SK-N-SH (cell line): ENCODE measurements around the gene GADD45B. TPM values are rescaled to one million over a fixed set of nuclear protein-coding genes. Genes with fewer than 3 reads are reported as not detected.
A peak's percentile ranks its signal among the peaks of the same experiment; 100 is the strongest.

Source experiments
- CTCF ChIA-PET: fragments of 300-600, 350-600 bp; formaldehyde crosslinking; extraction: SDS; loops from one replicate; lab custom pipeline; 2021; lab: Yijun Ruan, JAX
- POLR2A ChIA-PET: fragments of 350-600 bp; sonication (Branson Sonifier 250); formaldehyde crosslinking; extraction: SDS; loops from one replicate; lab custom pipeline; 2020; ENCODE audit warnings: antibody characterized with exemption, inconsistent platforms; lab: Yijun Ruan, JAX
- DNase-seq: peaks from one replicate; pipeline ENCODE4 v3.0.0; 2012
- H2AFZ ChIP-seq: fragments of 200-600 bp; sonication (generic); 2 replicates; pipeline ENCODE4 v1.8.1; 2016; ENCODE audit warnings: antibody characterized with exemption, mild to moderate bottlenecking, low read depth
- H3F3A ChIP-seq: fragments of 200-600 bp; sonication (generic); replicated peaks from 2 replicates; pipeline ENCODE3; 2016; ENCODE audit warnings: antibody characterized with exemption, mild to moderate bottlenecking; ENCODE audit not compliant: insufficient read depth
- H3K27ac ChIP-seq, 2 experiments: fragments of 200-500 bp in 1 of 2; fragments of 200-600 bp in 1 of 2; sonication (Bioruptor generic) in 1 of 2; sonication (generic), shearing (Covaris generic) in 1 of 2; 2 replicates each; pipeline versions ENCODE4 v1.5.1 to v1.6.1; 2014 to 2016; ENCODE audit warnings: low read depth in 2 of 2, inconsistent platforms in 1 of 2, low read length in 1 of 2, mild to moderate bottlenecking in 1 of 2, mixed read lengths in 1 of 2
- H3K27me3 ChIP-seq: fragments of 200-600 bp; sonication (generic), shearing (Covaris generic); 2 replicates; pipeline ENCODE4 v1.6.1; 2016; ENCODE audit warnings: mixed run types; ENCODE audit not compliant: insufficient read depth
- H3K36me3 ChIP-seq, 2 experiments: fragments of 200-500 bp in 1 of 2; fragments of 200-600 bp in 1 of 2; sonication (Bioruptor generic) in 1 of 2; sonication (generic) in 1 of 2; replicated peaks in 1 of 2; 2 replicates each; pipeline versions ENCODE3 to v1.5.1; 2014 to 2016; ENCODE audit warnings: low read length in 1 of 2, mild to moderate bottlenecking in 1 of 2; ENCODE audit not compliant: insufficient read depth in 2 of 2, control insufficient read depth in 1 of 2
- H3K4me1 ChIP-seq, 2 experiments: fragments of 200-500 bp in 1 of 2; fragments of 200-600 bp in 1 of 2; sonication (Bioruptor generic) in 1 of 2; sonication (generic), shearing (Covaris generic) in 1 of 2; 2 replicates each; pipeline versions ENCODE4 v1.5.1 to v1.6.1; 2014 to 2016; ENCODE audit warnings: low read depth in 1 of 2, low read length in 1 of 2, mixed run types in 1 of 2; ENCODE audit not compliant: insufficient read depth in 2 of 2, control insufficient read depth in 1 of 2
- H3K4me2 ChIP-seq: fragments of 200-600 bp; sonication (generic), shearing (Covaris generic); 2 replicates; pipeline ENCODE4 v1.6.1; 2017; ENCODE audit warnings: mixed run types
- H3K4me3 ChIP-seq, 2 experiments: fragments of 200-500 bp in 1 of 2; fragments of 200-600 bp in 1 of 2; sonication (Bioruptor generic) in 1 of 2; sonication (generic), shearing (Covaris generic) in 1 of 2; 2 replicates each; pipeline versions ENCODE4 v1.5.1 to v1.8.1; 2014 to 2016; ENCODE audit warnings: low read depth in 2 of 2, inconsistent platforms in 1 of 2, low read length in 1 of 2, mild to moderate bottlenecking in 1 of 2, mixed read lengths in 1 of 2, moderate library complexity in 1 of 2
- H3K79me2 ChIP-seq: fragments of 200-600 bp; sonication (generic); 2 replicates; pipeline ENCODE4 v1.8.1; 2017; ENCODE audit warnings: mild to moderate bottlenecking; ENCODE audit not compliant: insufficient read depth
- H3K9ac ChIP-seq: fragments of 200-600 bp; sonication (generic); 2 replicates; pipeline ENCODE4 v1.6.1; 2017; ENCODE audit warnings: mixed run types
- H3K9me2 ChIP-seq: fragments of 200-600 bp; sonication (generic); 2 replicates; pipeline ENCODE4 v1.6.1; 2017; ENCODE audit warnings: mixed run types
- H3K9me3 ChIP-seq: fragments of 200-600 bp; sonication (generic); 2 replicates; pipeline ENCODE4 v1.6.1; 2017; ENCODE audit warnings: mixed run types, mild to moderate bottlenecking, moderate library complexity
- H4K20me1 ChIP-seq: fragments of 200-600 bp; sonication (generic); 2 replicates; pipeline ENCODE4 v1.6.1; 2017; ENCODE audit warnings: mild to moderate bottlenecking, mixed run types; ENCODE audit not compliant: insufficient read depth
- CHD2 ChIP-seq: fragments of 150-350 bp; IDR thresholded peaks from 2 replicates; pipeline ENCODE4 v1.6.1; 2018; ENCODE audit warnings: low read length; ENCODE audit not compliant: partially characterized antibody
- ELF1 ChIP-seq: IDR thresholded peaks from 2 replicates; pipeline ENCODE4 v1.4.0; 2012
- FOSL2 ChIP-seq: IDR thresholded peaks from 2 replicates; pipeline ENCODE4 v1.4.0; 2012; ENCODE audit warnings: low read depth, mild to moderate bottlenecking, moderate library complexity, borderline replicate concordance
- FOXJ3 ChIP-seq: sonication (generic); formaldehyde crosslinking; IDR thresholded peaks from 2 replicates; pipeline ENCODE4 v1.5.1; 2020; ENCODE audit warnings: mild to moderate bottlenecking, missing genetic modification reagents
- FOXM1 ChIP-seq: IDR thresholded peaks from 2 replicates; pipeline ENCODE4 v1.4.0; 2012; ENCODE audit warnings: low read depth, mild to moderate bottlenecking
- GABPA ChIP-seq: IDR thresholded peaks from 2 replicates; pipeline ENCODE4 v1.4.0; 2012; ENCODE audit warnings: low read depth, mild to moderate bottlenecking
- GATA2 ChIP-seq: sonication (generic); formaldehyde crosslinking; IDR thresholded peaks from 2 replicates; pipeline ENCODE4 v1.5.0; 2020; ENCODE audit warnings: mild to moderate bottlenecking, missing genetic modification reagents
- JUND ChIP-seq: IDR thresholded peaks from 2 replicates; pipeline ENCODE4 v1.4.0; 2012
- MAX ChIP-seq: IDR thresholded peaks from 2 replicates; pipeline ENCODE4 v1.4.0; 2012; ENCODE audit warnings: low read depth
- NFIC ChIP-seq: IDR thresholded peaks from 2 replicates; pipeline ENCODE4 v1.4.0; 2012; ENCODE audit warnings: borderline replicate concordance
- PBX3 ChIP-seq: IDR thresholded peaks from 2 replicates; pipeline ENCODE4; 2012
- POLR2AphosphoS5 ChIP-seq: IDR thresholded peaks from 2 replicates; pipeline ENCODE4 v1.6.1; 2012; ENCODE audit warnings: low read depth, low read length
- RCOR1 ChIP-seq: fragments of 150-350 bp; IDR thresholded peaks from 2 replicates; pipeline ENCODE4 v1.6.1; 2017; ENCODE audit warnings: antibody characterized with exemption, low read length
- REST ChIP-seq: IDR thresholded peaks from 2 replicates; pipeline ENCODE4 v1.6.1; 2012; ENCODE audit warnings: mild to moderate bottlenecking, low read depth, low read length, moderate library complexity
- RXRA ChIP-seq: IDR thresholded peaks from 2 replicates; pipeline ENCODE4 v1.4.0; 2012; ENCODE audit warnings: low read depth, mild to moderate bottlenecking, borderline replicate concordance
- SIN3A ChIP-seq: IDR thresholded peaks from 2 replicates; pipeline ENCODE4 v1.6.1; 2012; ENCODE audit warnings: low read depth, mild to moderate bottlenecking, low read length, moderate library complexity, borderline replicate concordance
- SMC3 ChIP-seq: IDR thresholded peaks from 2 replicates; pipeline ENCODE4 v1.6.1; 2012; ENCODE audit warnings: low read depth, low read length, improper control_type of control experiment
- TAF1 ChIP-seq: IDR thresholded peaks from 2 replicates; pipeline ENCODE4 v1.6.1; 2012; ENCODE audit warnings: low read depth, mild to moderate bottlenecking, low read length, moderate library complexity, borderline replicate concordance
- TEAD4 ChIP-seq: IDR thresholded peaks from 2 replicates; pipeline ENCODE4 v1.4.0; 2012; ENCODE audit warnings: mild to moderate bottlenecking, borderline replicate concordance; ENCODE audit not compliant: insufficient read depth
- USF1 ChIP-seq: IDR thresholded peaks from 2 replicates; pipeline ENCODE4 v1.4.0; 2012; ENCODE audit warnings: low read depth, borderline replicate concordance
- YY1 ChIP-seq: IDR thresholded peaks from 2 replicates; pipeline ENCODE4 v1.4.0; 2012; ENCODE audit warnings: low read depth, mild to moderate bottlenecking
- ZBTB33 ChIP-seq: IDR thresholded peaks from 2 replicates; pipeline ENCODE4 v1.4.0; 2012; ENCODE audit warnings: low read depth, borderline replicate concordance
- WGBS: methylation state at CpG from one replicate; pipeline ENCODE4 v1.1.6; 2017; ENCODE audit warnings: low lambda C conversion rate; 5-methylcytosine and 5-hydroxymethylcytosine counted together
- polyA plus RNA-seq, 3 experiments: library from polyadenylated mRNA; depleted of rRNA; stranded (reverse); fragments of >200 nt; gene quantifications; 2 replicates each; pipeline ENCODE4 v1.2.3, GENCODE V29; 2012

GADD45B gene
- polyA plus RNA-seq, 1 of the 3 experiments (the other 2 are of a cell fraction), result 67.6 TPM

GRCh38 chr19:2507109-2507508 lies 31.2 kb downstream of the GADD45B start:
- no peak overlapping the region for H3K9ac ChIP-seq
- ChIA-PET CTCF (interaction anchor here (1.5 to 1.6 kb wide), 2 partner anchors 31 to 130 kb away, joined by 3 to 4 read pairs; partner anchors contain the start of gene GADD45B), POLR2A (no interaction called here)
- H3F3A ChIP-seq, result peaks cover 22% of the 10 kb centered on the region
- no peak for DNase-seq
- peak overlapping the region; percentile 55; the same call in 1 of the 2 replicates for H3K4me2 ChIP-seq
- H3K9me3 ChIP-seq, result no peaks in the 10 kb centered on the region
- TF ChIP-seq CHD2 (no peak), MAX (0 out of 2 replicates have a peak, but pooled peaks have one; percentile 4), RCOR1 (no peak), ZBTB33 (no peak), TAF1 (no peak), JUND (no peak), USF1 (no peak), POLR2AphosphoS5 (no peak), SMC3 (no peak)
- peaks cover 0 to 7% of the 10 kb centered on the region in 2 experiments; a peak in 1 of 4 replicates for H3K4me1 ChIP-seq
- H3K79me2 ChIP-seq, result no peaks in the 10 kb centered on the region
- no peaks in the 10 kb centered on the region for H3K9me2 ChIP-seq
- no peaks in the 10 kb centered on the region for H3K27me3 ChIP-seq
- H3K36me3 ChIP-seq, result no peaks in the 10 kb centered on the region
- peak overlapping the region; percentile 68; the same call in 1 of the 2 replicates for H2AFZ ChIP-seq
- 39% methylated on average over 12 of the region's 12 CpGs for WGBS
- no peaks in the 10 kb centered on the region for H4K20me1 ChIP-seq
- H3K4me3 ChIP-seq, result no peak overlapping the region
- no peak overlapping the region for H3K27ac ChIP-seq

GRCh38 chr19:2509096-2509495 lies 33.2 kb downstream of the GADD45B start:
- no peak overlapping the region for H3K9ac ChIP-seq
- H3K36me3 ChIP-seq, result no peaks in the 10 kb centered on the region
- H3K4me2 ChIP-seq, result no peak overlapping the region
- no peak overlapping the region for H3K27ac ChIP-seq
- no peaks in the 10 kb centered on the region for H3K9me3 ChIP-seq
- ChIA-PET CTCF (no interaction called here), POLR2A (no interaction called here)
- no peak overlapping the region for H2AFZ ChIP-seq
- peaks cover 10% of the 10 kb centered on the region for H3F3A ChIP-seq
- peak; percentile 11 for DNase-seq
- H3K9me2 ChIP-seq, result no peaks in the 10 kb centered on the region
- H3K4me1 ChIP-seq, result no peaks in the 10 kb centered on the region; a peak in 1 of 4 replicates
- no peaks in the 10 kb centered on the region for H3K27me3 ChIP-seq
- no peaks in the 10 kb centered on the region for H4K20me1 ChIP-seq
- no peak overlapping the region for H3K4me3 ChIP-seq
- 65% methylated on average over 8 of the region's 8 CpGs for WGBS
- H3K79me2 ChIP-seq, result no peaks in the 10 kb centered on the region
- no peak for TF ChIP-seq USF1
- no peak for TF ChIP-seq ELF1
- TF ChIP-seq YY1, result no peak
- no peak for TF ChIP-seq RCOR1
- TF ChIP-seq GATA2 (CRISPR knock-in tag), result no peak
- TF ChIP-seq PBX3, result no peak
- no peak for TF ChIP-seq FOXJ3
- TF ChIP-seq FOSL2, result no peak
- TF ChIP-seq FOXM1, result no peak
- no peak for TF ChIP-seq TEAD4
- no peak for TF ChIP-seq REST
- no peak for TF ChIP-seq SIN3A
- no peak for TF ChIP-seq RXRA
- no peak for TF ChIP-seq NFIC
- no peak for TF ChIP-seq GABPA
